Endothelial cell of umbilical vein (primary cell): ENCODE measurements around the gene EPS15. TPM values are rescaled to one million over a fixed set of nuclear protein-coding genes. Genes with fewer than 3 reads are reported as not detected.

Experiments
- BruUV-seq: library from RNA; stranded (reverse); fragments of 400-500 nt; replicated peaks from 2 replicates; lab custom pipeline; 2021; lab: Mats Ljungman, UMichigan
- CTCF ChIA-PET: fragments of 300-600, 350-600 bp; sonication (Branson Sonifier 250); formaldehyde crosslinking; loops from one replicate; lab custom pipeline; 2021; ENCODE audit warnings: antibody characterized with exemption, inconsistent platforms; lab: Charles Lee
- POLR2A ChIA-PET: fragments of 300-600, 350-600 bp; sonication (Branson Sonifier 250); formaldehyde crosslinking; loops from one replicate; lab custom pipeline; 2021; ENCODE audit warnings: antibody characterized with exemption, inconsistent platforms; lab: Charles Lee
- DNase-seq: peaks from one replicate; pipeline ENCODE4 v3.0.0-alpha.2; 2011; ENCODE audit warnings: low read depth, low spot score
- FAIRE-seq: peaks from 2 replicates; lab custom pipeline; 2011; peaks lifted over from hg19 to GRCh38; lab: Jason Lieb, UNC
- H2AFZ ChIP-seq: 2 replicates; pipeline ENCODE4 v1.6.0; 2012; ENCODE audit warnings: low read depth, low read length, control low read depth, inconsistent platforms
- H3K27ac ChIP-seq: 2 replicates; pipeline ENCODE4 v1.5.1; 2011; ENCODE audit warnings: low read depth, mild to moderate bottlenecking, control low read depth, low read length, moderate library complexity; ENCODE audit not compliant: insufficient read depth
- H3K27me3 ChIP-seq, 2 experiments: 2 replicates each; pipeline versions ENCODE4 v1.6.0 to v1.6.1; 2011; ENCODE audit warnings: low read length in 2 of 2, mixed read lengths in 1 of 2; ENCODE audit not compliant: control insufficient read depth in 2 of 2, insufficient read depth in 2 of 2
- H3K36me3 ChIP-seq, 2 experiments: 2 replicates in 1 of 2; 3 replicates in 1 of 2; pipeline ENCODE4 v1.5.1; 2011; ENCODE audit warnings: low read length in 2 of 2, mild to moderate bottlenecking in 1 of 2, moderate library complexity in 1 of 2; ENCODE audit not compliant: control insufficient read depth in 2 of 2, insufficient read depth in 2 of 2; ENCODE audit errors: extremely low read depth in 1 of 2
- H3K4me1 ChIP-seq: 3 replicates; pipeline ENCODE4 v1.5.1; 2011; ENCODE audit warnings: mild to moderate bottlenecking, low read length; ENCODE audit not compliant: control insufficient read depth, insufficient read depth; ENCODE audit errors: extremely low read depth
- H3K4me2 ChIP-seq: 2 replicates; pipeline ENCODE4 v1.6.1; 2011; ENCODE audit warnings: low read length, control low read depth, mixed read lengths; ENCODE audit not compliant: insufficient read depth
- H3K4me3 ChIP-seq, 3 experiments: fragments of 200-600 bp in 1 of 3; sonication (generic), shearing (Covaris generic) in 1 of 3; replicated peaks in 1 of 3; 2 replicates each; pipeline ENCODE4 v1.5.1; 2011 to 2016; ENCODE audit warnings: control low read depth in 3 of 3, low read length in 3 of 3, mild to moderate bottlenecking in 2 of 3, inconsistent platforms in 1 of 3, low read depth in 1 of 3, moderate library complexity in 1 of 3; ENCODE audit not compliant: insufficient read depth in 1 of 3
- H3K79me2 ChIP-seq: 2 replicates; pipeline ENCODE4 v1.6.0; 2012; ENCODE audit warnings: low read length, inconsistent platforms; ENCODE audit not compliant: control insufficient read depth, insufficient read depth
- H3K9ac ChIP-seq: replicated peaks from 2 replicates; pipeline ENCODE3; 2011; ENCODE audit warnings: low read length, control low read depth; ENCODE audit not compliant: insufficient read depth; ENCODE audit errors: extremely low read depth
- H3K9me1 ChIP-seq: replicated peaks from 3 replicates; pipeline ENCODE4 v1.6.0; 2011; ENCODE audit warnings: mild to moderate bottlenecking, low read length; ENCODE audit not compliant: control insufficient read depth, insufficient read depth; ENCODE audit errors: extremely low read depth
- H3K9me3 ChIP-seq: replicated peaks from 2 replicates; pipeline ENCODE4 v1.5.1; 2012; ENCODE audit warnings: low read length, inconsistent platforms; ENCODE audit not compliant: control insufficient read depth, insufficient read depth
- H4K20me1 ChIP-seq: replicated peaks from 2 replicates; pipeline ENCODE3; 2011; ENCODE audit warnings: mild to moderate bottlenecking, low read length; ENCODE audit not compliant: control insufficient read depth, insufficient read depth; ENCODE audit errors: extremely low read depth
- CTCF ChIP-seq, 2 donors: IDR thresholded peaks; 1 replicate in 1 of 2; 2 replicates in 1 of 2; pipeline ENCODE4 v1.5.1; 2011; ENCODE audit warnings: low read length in 2 of 2, mild to moderate bottlenecking in 2 of 2, moderate library complexity in 2 of 2, control low read depth in 1 of 2, inconsistent platforms in 1 of 2, low read depth in 1 of 2; ENCODE audit not compliant: insufficient read depth in 1 of 2; ENCODE audit errors: extremely low read depth in 1 of 2
- EZH2 ChIP-seq: IDR thresholded peaks from 2 replicates; pipeline ENCODE4 v1.6.1; 2012; ENCODE audit warnings: borderline replicate concordance, low read depth, mild to moderate bottlenecking, moderate library complexity, low read length, inconsistent platforms; ENCODE audit not compliant: severe bottlenecking
- FOS ChIP-seq: IDR thresholded peaks from 2 replicates; pipeline ENCODE4 v1.6.1; 2011; ENCODE audit warnings: mild to moderate bottlenecking, low read length, moderate library complexity, borderline replicate concordance; ENCODE audit not compliant: insufficient read depth
- GATA2 ChIP-seq: IDR thresholded peaks from 2 replicates; pipeline ENCODE4 v1.7.0; 2011; ENCODE audit warnings: low read depth, mild to moderate bottlenecking, moderate library complexity, mixed read lengths, low read length; ENCODE audit not compliant: insufficient read length, insufficient read depth
- JUN ChIP-seq: IDR thresholded peaks from 2 replicates; pipeline ENCODE4 v1.6.1; 2011; ENCODE audit warnings: borderline replicate concordance, low read depth; ENCODE audit not compliant: insufficient read length, insufficient read depth
- MAX ChIP-seq: IDR thresholded peaks from 2 replicates; pipeline ENCODE4 v1.6.1; 2011; ENCODE audit not compliant: insufficient read depth, insufficient read length
- MYC ChIP-seq: IDR thresholded peaks from one replicate; pipeline ENCODE4 v1.6.1; 2011; ENCODE audit warnings: mild to moderate bottlenecking, low read depth, low read length
- POLR2A ChIP-seq: IDR thresholded peaks from 2 replicates; pipeline ENCODE4 v1.6.1; 2012; ENCODE audit warnings: low read depth, mild to moderate bottlenecking, control low read depth, low read length
- POLR2AphosphoS5 ChIP-seq: IDR thresholded peaks from 2 replicates; pipeline ENCODE4 v1.6.1; 2012; ENCODE audit warnings: low read depth, mild to moderate bottlenecking, control low read depth, low read length, moderate library complexity; ENCODE audit not compliant: insufficient read depth
- dilution Hi-C: fragments of 300-500 bp; cut with MboI; formaldehyde crosslinking; loops from one replicate; pipeline ENCODE4 v1.15.0; 2019; ENCODE audit warnings: low sequenced_read_pairs; ENCODE audit not compliant: extremely low pct_ligation_motif_present
- intact Hi-C: fragments of 100-400 bp; cut with micrococcal nuclease; formaldehyde crosslinking; loops from one replicate; pipeline ENCODE4 v1.10.0; 2022
- polyA plus RNA-seq, 4 experiments: library from polyadenylated mRNA; depleted of rRNA in 3 of 4; stranded (reverse) in 3 of 4; unstranded in 1 of 4; fragments of >200 nt; gene quantifications; 2 replicates each; pipeline versions ENCODE4 v1.2.1 to v1.2.3, GENCODE V29; 2011 to 2012; ENCODE audit warnings: missing spikeins in 1 of 4
- total RNA-seq: library from RNA; stranded (reverse); gene quantifications from 2 replicates; pipeline ENCODE4 v1.2.3, GENCODE V29; 2021

The EPS15 gene
- total and polyA plus RNA-seq, 2 donors (not counting 3 experiments of a cell fraction or from before 2014, with no cell fraction given), result 15.4 to 44.8 TPM

- H3K27ac ChIP-seq, result no peak overlapping the region
- H3K27me3 ChIP-seq, result peaks cover 17 to 19% of the 10 kb centered on the region in 2 experiments
- TF ChIP-seq JUN (no peak), EZH2 (no peak), MAX (no peak), MYC (no peak), FOS (no peak), GATA2 (no peak), POLR2A (no peak), POLR2AphosphoS5 (no peak), CTCF (IDR thresholded peaks at IDR 0.05; ENCODE audit: extremely low read depth in 1 of 2, insufficient read depth in 1 of 2, low read depth in 1 of 2, low read length in 2 of 2) (no peak)
- POLR2A ChIA-PET, result interaction anchor here (0.7 kb wide), 2 partner anchors 429 to 1348 kb away, joined by 3 to 4 read pairs; no protein-coding TSS in a partner anchor
- dilution Hi-C loops, result no loop called here
- H3K9me1 ChIP-seq, result no peaks in the 10 kb centered on the region
- no peaks in the 10 kb centered on the region for H3K79me2 ChIP-seq
- H3K36me3 ChIP-seq, result no peaks in the 10 kb centered on the region
- H2AFZ ChIP-seq, result no peak overlapping the region
- H4K20me1 ChIP-seq, result no peaks in the 10 kb centered on the region
- FAIRE-seq (no peak), DNase-seq (no peak)
- H3K4me1 ChIP-seq, result no peaks in the 10 kb centered on the region
- no peak overlapping the region for H3K4me3 ChIP-seq
- no TSS peak for BruUV-seq
- no peak overlapping the region for H3K4me2 ChIP-seq
- no peak overlapping the region for H3K9ac ChIP-seq
- CTCF ChIA-PET, result interaction anchor here (0.5 to 1.2 kb wide), 4 partner anchors 10 to 186 kb away, joined by 3 to 4 read pairs (median 4); no protein-coding TSS in a partner anchor
- H3K9me3 ChIP-seq, result no peaks in the 10 kb centered on the region
- intact Hi-C loops, result no loop called here
Observed at GRCh38 chr1:51347398-51348146, 171.5 kb downstream of the EPS15 start.
